Measurements from ENCODE around the gene PLCB1.
"Not testable (repeated sequence)": the region's sequence is repeated elsewhere in the genome, so short reads cannot be mapped to it uniquely, and the experiment has no call there.

PLCB1 gene

DNA sequence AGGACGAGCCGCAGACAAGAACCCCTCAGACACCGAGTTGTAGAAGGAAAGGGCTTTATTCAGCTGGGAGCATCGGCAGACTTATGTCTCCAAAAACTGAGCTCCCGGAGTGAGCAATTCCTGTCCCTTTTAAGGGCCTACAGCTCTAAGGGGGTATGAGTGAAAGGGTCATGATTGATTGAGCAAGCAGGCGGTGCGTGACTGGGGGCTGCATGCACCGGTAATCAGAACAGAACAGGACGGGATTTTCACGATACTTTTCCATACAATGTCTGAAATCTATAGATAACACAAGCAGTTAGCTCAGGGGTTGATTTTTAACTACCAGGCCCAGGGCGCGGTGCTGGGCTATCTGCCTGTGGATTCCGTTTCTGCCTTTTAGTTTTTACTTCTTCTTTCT is 710.5 kb downstream of the PLCB1 start:
- no peaks in the 10 kb centered on the region for H3K27me3 ChIP-seq (ENCODE audit: control insufficient read depth, insufficient read depth, low read length)
- H3K27ac ChIP-seq (ENCODE audit: low read depth, low read length), result no peak overlapping the region

GRCh38 chr20:8844179-8844578 is 712.1 kb downstream of the PLCB1 start:
- H3K9ac ChIP-seq (ENCODE audit: low read length), result no peak overlapping the region
- no peaks in the 10 kb centered on the region for H3K36me3 ChIP-seq (ENCODE audit: control insufficient read depth, insufficient read depth, low read length)
- no peak overlapping the region for H3K27ac ChIP-seq (ENCODE audit: low read depth, low read length)
- no peaks in the 10 kb centered on the region for H3K4me1 ChIP-seq (ENCODE audit: control insufficient read depth, insufficient read depth, low read length)
- no peak overlapping the region for H3K4me3 ChIP-seq (ENCODE audit: low read depth, low read length)
- no peaks in the 10 kb centered on the region for H3K27me3 ChIP-seq (ENCODE audit: control insufficient read depth, insufficient read depth, low read length)
- H3K9me3 ChIP-seq (ENCODE audit: control insufficient read depth, insufficient read depth, low read depth, low read length), result peaks cover 4% of the 10 kb centered on the region; the same call in 1 of the 2 replicates

More for the DNA sequence above, 710.5 kb downstream of the PLCB1 start:
- Histone ChIP-seq H3K9me3 (ENCODE audit: control insufficient read depth, insufficient read depth, low read depth, low read length) (peaks cover 4% of the 10 kb centered on the region; the same call in 1 of the 2 replicates), H3K36me3 (ENCODE audit: control insufficient read depth, insufficient read depth, low read length) (no peaks in the 10 kb centered on the region), H3K9ac (ENCODE audit: low read length) (no peak overlapping the region), H3K4me3 (ENCODE audit: low read depth, low read length) (no peak overlapping the region), H3K4me1 (ENCODE audit: control insufficient read depth, insufficient read depth, low read length) (no peaks in the 10 kb centered on the region)

DNA sequence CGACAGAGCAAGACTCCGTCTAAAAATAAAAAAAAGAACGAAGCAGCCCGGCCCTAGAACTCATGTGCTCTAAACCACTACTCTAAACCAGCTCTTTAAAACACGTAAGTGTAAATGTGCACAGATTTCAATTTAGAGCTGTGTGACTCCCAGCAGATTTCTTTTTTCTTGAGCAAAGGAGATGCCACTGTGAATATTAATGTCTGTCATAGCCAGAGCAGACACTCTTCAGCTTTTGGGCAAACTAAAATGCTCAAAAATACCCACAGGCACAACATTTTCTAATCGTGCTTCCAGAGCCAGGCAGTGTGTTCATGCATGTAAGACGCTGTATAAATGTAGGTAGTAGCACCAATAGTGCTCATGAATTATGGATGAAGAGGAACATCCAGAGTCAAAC is 717.9 kb downstream of the PLCB1 start:
- H3K4me1 ChIP-seq (ENCODE audit: control insufficient read depth, insufficient read depth, low read length), result peaks cover 11% of the 10 kb centered on the region

DNA sequence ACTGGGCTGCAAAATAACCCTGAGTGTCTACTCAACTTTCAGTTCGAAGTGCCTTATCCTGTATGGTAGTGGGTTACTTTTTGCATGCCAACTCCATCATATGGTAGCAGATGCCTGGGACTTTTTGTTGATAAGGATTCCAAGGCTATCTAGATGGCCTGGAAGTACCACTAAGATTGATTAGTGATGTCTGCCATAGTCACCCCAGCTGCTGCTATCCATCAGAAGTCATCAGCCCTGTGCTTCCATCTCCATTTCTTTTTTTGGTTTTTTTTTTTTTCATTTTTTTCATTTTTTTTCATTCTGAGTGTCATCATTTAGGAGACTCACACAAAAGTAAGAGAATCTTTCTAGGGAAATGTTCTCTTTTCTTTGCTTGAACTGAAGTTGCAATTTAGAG is 719.4 kb downstream of the PLCB1 start:
- Histone ChIP-seq H3K27me3 (ENCODE audit: control insufficient read depth, insufficient read depth, low read length) (no peaks in the 10 kb centered on the region), H3K9ac (ENCODE audit: low read length) (no peak overlapping the region), H3K4me3 (ENCODE audit: low read depth, low read length) (no peak overlapping the region), H3K4me1 (ENCODE audit: control insufficient read depth, insufficient read depth, low read length) (peaks cover 11% of the 10 kb centered on the region), H3K9me3 (ENCODE audit: control insufficient read depth, insufficient read depth, low read depth, low read length) (0 out of 2 replicates have a peak, but pooled peaks cover under 1% of the 10 kb centered on the region), H3K36me3 (ENCODE audit: control insufficient read depth, insufficient read depth, low read length) (no peaks in the 10 kb centered on the region), H3K27ac (ENCODE audit: low read depth, low read length) (no peak overlapping the region)

More for the DNA sequence above, 717.9 kb downstream of the PLCB1 start:
- Histone ChIP-seq H3K9me3 (ENCODE audit: control insufficient read depth, insufficient read depth, low read depth, low read length) (no peaks in the 10 kb centered on the region), H3K36me3 (ENCODE audit: control insufficient read depth, insufficient read depth, low read length) (no peaks in the 10 kb centered on the region), H3K27me3 (ENCODE audit: control insufficient read depth, insufficient read depth, low read length) (no peaks in the 10 kb centered on the region), H3K4me3 (ENCODE audit: low read depth, low read length) (no peak overlapping the region), H3K9ac (ENCODE audit: low read length) (no peak overlapping the region), H3K27ac (ENCODE audit: low read depth, low read length) (no peak overlapping the region)

- peaks cover 11% of the 10 kb centered on the region for H3K4me1 ChIP-seq (ENCODE audit: control insufficient read depth, insufficient read depth, low read length)
- H3K9me3 ChIP-seq (ENCODE audit: control insufficient read depth, insufficient read depth, low read depth, low read length); H3K36me3 ChIP-seq (ENCODE audit: control insufficient read depth, insufficient read depth, low read length); H3K4me3 ChIP-seq (ENCODE audit: low read depth, low read length); H3K27me3 ChIP-seq (ENCODE audit: control insufficient read depth, insufficient read depth, low read length); H3K9ac ChIP-seq (ENCODE audit: low read length); H3K27ac ChIP-seq (ENCODE audit: low read depth, low read length): not testable (repeated sequence)
Measured at GRCh38 chr20:8851919-8852318, 719.9 kb downstream of the PLCB1 start.

DNA sequence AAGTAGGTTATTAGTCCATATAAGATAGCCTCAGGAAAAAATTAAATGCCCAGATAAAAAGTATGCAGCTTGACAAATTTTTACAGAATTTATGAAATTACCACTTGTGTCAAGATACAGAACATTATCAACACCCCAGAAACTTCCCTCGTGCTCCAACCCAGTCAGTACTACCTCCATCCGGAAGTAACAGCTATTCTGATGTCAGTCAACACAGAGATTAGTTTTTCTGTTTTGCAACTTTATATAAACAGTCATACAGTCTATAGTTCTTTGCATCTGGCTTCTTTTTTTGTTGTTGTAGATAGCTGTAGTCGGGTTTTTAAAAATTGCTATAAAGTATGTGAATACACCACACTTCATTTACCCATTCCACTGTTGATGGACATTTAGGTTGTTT is 721.1 kb downstream of the PLCB1 start:
- peaks cover 11% of the 10 kb centered on the region for H3K4me1 ChIP-seq (ENCODE audit: control insufficient read depth, insufficient read depth, low read length)
- H3K27ac ChIP-seq (ENCODE audit: low read depth, low read length); H3K9me3 ChIP-seq (ENCODE audit: control insufficient read depth, insufficient read depth, low read depth, low read length); H3K9ac ChIP-seq (ENCODE audit: low read length); H3K4me3 ChIP-seq (ENCODE audit: low read depth, low read length); H3K27me3 ChIP-seq (ENCODE audit: control insufficient read depth, insufficient read depth, low read length); H3K36me3 ChIP-seq (ENCODE audit: control insufficient read depth, insufficient read depth, low read length): not testable (repeated sequence)

- Histone ChIP-seq H3K27me3 (ENCODE audit: control insufficient read depth, insufficient read depth, low read length) (no peaks in the 10 kb centered on the region), H3K4me1 (ENCODE audit: control insufficient read depth, insufficient read depth, low read length) (peaks cover 11% of the 10 kb centered on the region), H3K9me3 (ENCODE audit: control insufficient read depth, insufficient read depth, low read depth, low read length) (peaks cover 6% of the 10 kb centered on the region), H3K4me3 (ENCODE audit: low read depth, low read length) (no peak overlapping the region), H3K27ac (ENCODE audit: low read depth, low read length) (no peak overlapping the region), H3K36me3 (ENCODE audit: control insufficient read depth, insufficient read depth, low read length) (no peaks in the 10 kb centered on the region), H3K9ac (ENCODE audit: low read length) (no peak overlapping the region)
Measured at GRCh38 chr20:8853805-8854338, 721.8 kb downstream of the PLCB1 start.

DNA sequence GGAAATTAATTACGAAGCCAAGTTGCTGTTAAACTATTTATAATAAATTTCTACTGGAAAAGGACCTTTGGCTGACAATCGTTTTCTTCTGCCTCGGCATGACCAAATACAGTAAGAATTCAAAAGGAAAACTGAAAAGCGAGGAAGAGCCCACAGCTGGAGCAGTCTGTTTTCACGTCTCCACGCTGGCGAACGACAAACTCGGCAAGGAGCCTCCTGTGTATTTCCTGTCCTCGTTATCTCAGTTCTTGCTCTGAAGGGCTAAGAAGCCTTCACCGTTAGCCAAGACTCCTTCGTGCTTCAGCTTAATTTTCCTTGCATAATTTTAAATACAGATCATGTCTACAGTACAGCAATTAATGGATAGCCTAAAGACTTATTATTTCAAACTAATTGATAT is 722.5 kb downstream of the PLCB1 start:
- Histone ChIP-seq H3K27ac (ENCODE audit: low read depth, low read length) (no peak overlapping the region), H3K4me1 (ENCODE audit: control insufficient read depth, insufficient read depth, low read length) (peaks cover 11% of the 10 kb centered on the region), H3K9me3 (ENCODE audit: control insufficient read depth, insufficient read depth, low read depth, low read length) (peaks cover 6% of the 10 kb centered on the region), H3K9ac (ENCODE audit: low read length) (no peak overlapping the region), H3K4me3 (ENCODE audit: low read depth, low read length) (no peak overlapping the region), H3K27me3 (ENCODE audit: control insufficient read depth, insufficient read depth, low read length) (no peaks in the 10 kb centered on the region), H3K36me3 (ENCODE audit: control insufficient read depth, insufficient read depth, low read length) (no peaks in the 10 kb centered on the region)

GRCh38 chr20:8855315-8855714 is 723.2 kb downstream of the PLCB1 start:
- no peaks in the 10 kb centered on the region for H3K27me3 ChIP-seq (ENCODE audit: control insufficient read depth, insufficient read depth, low read length)
- H3K9me3 ChIP-seq (ENCODE audit: control insufficient read depth, insufficient read depth, low read depth, low read length), result peaks cover 6% of the 10 kb centered on the region
- peaks cover 11% of the 10 kb centered on the region for H3K4me1 ChIP-seq (ENCODE audit: control insufficient read depth, insufficient read depth, low read length)
- no peak overlapping the region for H3K9ac ChIP-seq (ENCODE audit: low read length)
- H3K36me3 ChIP-seq (ENCODE audit: control insufficient read depth, insufficient read depth, low read length), result no peaks in the 10 kb centered on the region
- no peak overlapping the region for H3K4me3 ChIP-seq (ENCODE audit: low read depth, low read length)
- no peak overlapping the region for H3K27ac ChIP-seq (ENCODE audit: low read depth, low read length)

DNA sequence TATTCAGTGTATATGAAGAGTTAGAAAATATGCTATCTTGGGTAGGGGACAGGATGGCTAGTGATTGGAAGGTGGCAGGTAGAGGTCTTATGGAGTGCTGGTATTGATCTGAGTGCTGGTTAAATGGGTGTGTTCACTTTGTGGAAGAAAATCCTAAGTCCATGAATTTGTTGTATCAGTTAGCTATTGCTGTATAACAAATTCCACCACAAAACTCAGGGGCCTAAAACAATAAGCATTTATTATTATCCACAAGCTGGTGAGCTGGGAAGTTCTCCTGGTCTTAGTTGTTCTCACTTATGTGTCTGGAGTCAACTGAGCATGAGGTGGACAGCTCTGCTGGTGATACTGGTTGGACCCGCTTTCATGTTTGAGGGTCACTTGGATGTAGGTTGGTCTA is 724.6 kb downstream of the PLCB1 start:
- H3K4me3 ChIP-seq (ENCODE audit: low read depth, low read length), result no peak overlapping the region
- no peaks in the 10 kb centered on the region for H3K27me3 ChIP-seq (ENCODE audit: control insufficient read depth, insufficient read depth, low read length)
- H3K4me1 ChIP-seq (ENCODE audit: control insufficient read depth, insufficient read depth, low read length), result peaks cover 11% of the 10 kb centered on the region
- H3K27ac ChIP-seq (ENCODE audit: low read depth, low read length), result no peak overlapping the region
- H3K9me3 ChIP-seq (ENCODE audit: control insufficient read depth, insufficient read depth, low read depth, low read length), result peaks cover 6% of the 10 kb centered on the region
- H3K36me3 ChIP-seq (ENCODE audit: control insufficient read depth, insufficient read depth, low read length), result no peaks in the 10 kb centered on the region
- no peak overlapping the region for H3K9ac ChIP-seq (ENCODE audit: low read length)

DNA sequence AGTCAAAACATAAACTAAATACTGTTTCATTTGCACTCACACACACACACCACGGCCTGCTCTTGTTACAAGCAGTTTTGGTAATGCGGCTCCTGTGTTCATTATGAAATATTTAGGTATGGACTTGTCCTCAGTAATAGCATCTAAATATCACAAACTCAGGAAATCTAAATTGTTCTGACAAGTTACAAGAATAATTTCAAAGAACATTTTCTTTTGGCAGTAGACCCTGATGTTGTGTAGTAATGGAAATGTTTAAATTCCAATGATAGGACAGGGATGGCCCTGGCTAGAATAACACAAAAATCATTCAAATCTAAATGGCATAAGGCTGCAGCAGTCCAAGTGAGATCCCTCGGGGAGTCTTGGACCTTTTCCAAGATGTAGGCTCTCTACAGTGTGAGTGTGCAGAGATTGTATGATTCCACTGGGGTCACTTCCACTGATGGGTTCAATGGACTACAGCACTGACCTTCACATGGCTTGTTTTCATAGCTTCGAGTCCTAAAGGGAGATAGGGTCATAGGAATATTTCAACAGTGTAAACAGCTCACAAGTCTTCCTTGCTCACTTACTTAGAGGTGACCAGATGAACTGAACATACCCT is 726.2 kb downstream of the PLCB1 start:
- Histone ChIP-seq H3K9me3 (ENCODE audit: control insufficient read depth, insufficient read depth, low read depth, low read length) (peaks cover 6% of the 10 kb centered on the region), H3K4me3 (ENCODE audit: low read depth, low read length) (no peak overlapping the region), H3K27me3 (ENCODE audit: control insufficient read depth, insufficient read depth, low read length) (no peaks in the 10 kb centered on the region), H3K9ac (ENCODE audit: low read length) (no peak overlapping the region), H3K4me1 (ENCODE audit: control insufficient read depth, insufficient read depth, low read length) (peaks cover 18% of the 10 kb centered on the region), H3K27ac (ENCODE audit: low read depth, low read length) (no peak overlapping the region), H3K36me3 (ENCODE audit: control insufficient read depth, insufficient read depth, low read length) (no peaks in the 10 kb centered on the region)

Measured in HUES6 (cell line).